H1 (cell line): ENCODE results near the gene DMBX1. TPM values are rescaled to one million over a fixed set of nuclear protein-coding genes. Genes with fewer than 3 reads are reported as not detected.

Experiments
- CBX8 ChIP-seq: fragments of 300-800, 300-1000 bp; sonication (generic); IDR thresholded peaks from 2 replicates; pipeline ENCODE4 v1.7.1; 2016; ENCODE audit warnings: low read depth, low read length, borderline replicate concordance
- CTBP2 ChIP-seq: IDR thresholded peaks from 2 replicates; pipeline ENCODE4 v1.7.0; 2011; ENCODE audit warnings: borderline replicate concordance, mild to moderate bottlenecking, moderate library complexity, mixed read lengths, low read length; ENCODE audit not compliant: insufficient read depth, insufficient read length
- MAFK ChIP-seq: IDR thresholded peaks from 2 replicates; pipeline ENCODE4 v1.6.1; 2012; ENCODE audit warnings: low read depth, mild to moderate bottlenecking, improper control_type of control experiment, low read length
- POLR2A ChIP-seq, 2 experiments: IDR thresholded peaks; 1 replicate in 1 of 2; 2 replicates in 1 of 2; pipeline ENCODE4 v1.6.1; 2011; ENCODE audit warnings: low read depth in 2 of 2, low read length in 2 of 2, mild to moderate bottlenecking in 2 of 2; ENCODE audit errors: control extremely low read depth in 1 of 2
- polyA plus RNA-seq, 7 experiments: library from polyadenylated mRNA; depleted of rRNA in 3 of 7; stranded (reverse) in 5 of 7; unstranded in 2 of 7; fragments of >200 nt in 5 of 7; fragments of 200-250 nt in 2 of 7; gene quantifications; 1 replicate in 5 of 7; 2 replicates in 1 of 7; 4 replicates in 1 of 7; pipeline versions ENCODE4 v1.2.1 to v1.2.3, GENCODE V29; 2011 to 2013; ENCODE audit warnings: missing spikeins in 2 of 7, mixed read lengths in 2 of 7
- total RNA-seq: library from RNA; stranded (reverse); fragmentation: NEBNext Ultra II Directional; extraction: Animal tissue kit (Norgen Biotek cat#: 25700); gene quantifications from 2 replicates; pipeline ENCODE4 v1.2.1, GENCODE V29; 2021
- TF ChIP-seq, protein P1 (sequence below), 3 experiments: IDR thresholded peaks; 1 replicate in 2 of 3; 2 replicates in 1 of 3; pipeline versions ENCODE4 v1.5.1 to v1.6.1; 2011; ENCODE audit warnings: low read length in 3 of 3, mild to moderate bottlenecking in 3 of 3, inconsistent platforms in 2 of 3, low read depth in 1 of 3, moderate library complexity in 1 of 3; ENCODE audit not compliant: insufficient read depth in 1 of 3; ENCODE audit errors: control extremely low read depth in 1 of 3
- TF ChIP-seq, protein P2 (sequence below): IDR thresholded peaks from 2 replicates; pipeline ENCODE4 v1.6.1; 2011; ENCODE audit warnings: low read depth, mild to moderate bottlenecking, low read length; ENCODE audit not compliant: insufficient read depth

Gene DMBX1
- total and polyA plus RNA-seq, 2 of the 8 experiments (the other 6 are each of a cell fraction or from before 2014, with no cell fraction given): 0.23 to 0.30 TPM

DNA sequence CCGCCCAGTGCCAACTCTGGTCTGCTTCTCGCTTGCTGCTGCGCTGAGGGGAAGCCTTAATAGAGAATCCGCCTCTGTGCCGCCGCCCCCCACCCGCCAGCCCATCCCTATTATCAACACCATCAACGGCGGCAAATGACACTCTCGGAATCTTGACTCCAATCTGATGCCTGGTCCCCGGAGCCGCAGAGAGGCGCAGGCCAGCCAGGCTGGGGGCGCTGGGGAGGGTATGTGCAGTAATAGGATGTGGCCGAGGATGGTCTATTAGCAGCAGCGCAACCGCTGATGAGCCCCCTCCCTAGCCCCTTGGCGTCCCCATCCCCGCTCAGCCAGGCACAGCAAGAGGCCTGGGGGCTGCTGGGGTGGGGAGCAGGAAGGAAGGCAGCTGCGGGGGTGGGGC, 15.1 kb upstream of the DMBX1 start (continued):
- TF ChIP-seq, protein P1, sequence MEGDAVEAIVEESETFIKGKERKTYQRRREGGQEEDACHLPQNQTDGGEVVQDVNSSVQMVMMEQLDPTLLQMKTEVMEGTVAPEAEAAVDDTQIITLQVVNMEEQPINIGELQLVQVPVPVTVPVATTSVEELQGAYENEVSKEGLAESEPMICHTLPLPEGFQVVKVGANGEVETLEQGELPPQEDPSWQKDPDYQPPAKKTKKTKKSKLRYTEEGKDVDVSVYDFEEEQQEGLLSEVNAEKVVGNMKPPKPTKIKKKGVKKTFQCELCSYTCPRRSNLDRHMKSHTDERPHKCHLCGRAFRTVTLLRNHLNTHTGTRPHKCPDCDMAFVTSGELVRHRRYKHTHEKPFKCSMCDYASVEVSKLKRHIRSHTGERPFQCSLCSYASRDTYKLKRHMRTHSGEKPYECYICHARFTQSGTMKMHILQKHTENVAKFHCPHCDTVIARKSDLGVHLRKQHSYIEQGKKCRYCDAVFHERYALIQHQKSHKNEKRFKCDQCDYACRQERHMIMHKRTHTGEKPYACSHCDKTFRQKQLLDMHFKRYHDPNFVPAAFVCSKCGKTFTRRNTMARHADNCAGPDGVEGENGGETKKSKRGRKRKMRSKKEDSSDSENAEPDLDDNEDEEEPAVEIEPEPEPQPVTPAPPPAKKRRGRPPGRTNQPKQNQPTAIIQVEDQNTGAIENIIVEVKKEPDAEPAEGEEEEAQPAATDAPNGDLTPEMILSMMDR (IDR thresholded peaks at IDR 0.05; ENCODE audit: control extremely low read depth in 1 of 3, insufficient read depth in 1 of 3, low read depth in 1 of 3, low read length in 3 of 3): no peak
- TF ChIP-seq, protein P2, sequence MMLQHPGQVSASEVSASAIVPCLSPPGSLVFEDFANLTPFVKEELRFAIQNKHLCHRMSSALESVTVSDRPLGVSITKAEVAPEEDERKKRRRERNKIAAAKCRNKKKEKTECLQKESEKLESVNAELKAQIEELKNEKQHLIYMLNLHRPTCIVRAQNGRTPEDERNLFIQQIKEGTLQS: no peak
- no peak for TF ChIP-seq CBX8
- TF ChIP-seq CTBP2: no peak
- TF ChIP-seq POLR2A (IDR thresholded peaks at IDR 0.05; ENCODE audit: control extremely low read depth in 1 of 2, low read depth in 2 of 2, low read length in 2 of 2): no peak
- TF ChIP-seq MAFK: no peak
- TF ChIP-seq, all 59 proteins: peak for 0
